ENCODE data around the gene NCEH1.
"Not testable (repeated sequence)": the region's sequence is repeated elsewhere in the genome, so short reads cannot be mapped to it uniquely, and the experiment has no call there.

Gene NCEH1

GRCh38 chr3:172673210-172673679 lies 37.6 kb downstream of the NCEH1 start:
- DNase-seq, result peak; percentile 32

GRCh38 chr3:172669021-172669420 lies 41.8 kb downstream of the NCEH1 start:
- DNase-seq, result no peak

- DNase-seq, result peak; percentile 83
Measured at GRCh38 chr3:172666873-172667694, 43.8 kb downstream of the NCEH1 start.

GRCh38 chr3:172666181-172666872 lies 44.5 kb downstream of the NCEH1 start:
- no peak for DNase-seq

- not testable (repeated sequence) for DNase-seq
Measured at GRCh38 chr3:172665510-172665909, 45.4 kb downstream of the NCEH1 start.

GRCh38 chr3:172660421-172660820 lies 50.4 kb downstream of the NCEH1 start:
- not testable (repeated sequence) for DNase-seq

GRCh38 chr3:172659246-172660002 lies 51.4 kb downstream of the NCEH1 start:
- no peak for DNase-seq

GRCh38 chr3:172658344-172659245 lies 52.3 kb downstream of the NCEH1 start:
- DNase-seq, result no peak

GRCh38 chr3:172656602-172657001 lies 54.3 kb downstream of the NCEH1 start:
- no peak for DNase-seq

GRCh38 chr3:172655388-172655787 lies 55.5 kb downstream of the NCEH1 start:
- no peak for DNase-seq

GRCh38 chr3:172654470-172654869 lies 56.4 kb downstream of the NCEH1 start:
- DNase-seq, result no peak

- no peak for DNase-seq
Measured at GRCh38 chr3:172653004-172653572, 57.8 kb downstream of the NCEH1 start.

GRCh38 chr3:172651936-172652625 lies 58.8 kb downstream of the NCEH1 start:
- no peak for DNase-seq

- DNase-seq, result no peak
Measured at GRCh38 chr3:172649987-172650386, 60.9 kb downstream of the NCEH1 start.

GRCh38 chr3:172648747-172649146 lies 62.1 kb downstream of the NCEH1 start:
- DNase-seq, result no peak

GRCh38 chr3:172647823-172648222 lies 63.0 kb downstream of the NCEH1 start:
- DNase-seq, result no peak

GRCh38 chr3:172647080-172647479 lies 63.8 kb downstream of the NCEH1 start:
- DNase-seq, result no peak

- no peak for DNase-seq
Measured at GRCh38 chr3:172646439-172647015, 64.3 kb downstream of the NCEH1 start.

- no peak for DNase-seq
Measured at GRCh38 chr3:172644258-172644657, 66.6 kb downstream of the NCEH1 start.

- no peak for DNase-seq
Measured at GRCh38 chr3:172643506-172644179, 67.2 kb downstream of the NCEH1 start.
